Measurements from ENCODE around the gene BABAM2.
"Not testable (repeated sequence)": the region's sequence is repeated elsewhere in the genome, so short reads cannot be mapped to it uniquely, and the experiment has no call there.

The BABAM2 gene

GRCh38 chr2:28108143-28108542 is 217.6 kb downstream of the BABAM2 start:
- no peak for DNase-seq

- DNase-seq = not testable (repeated sequence)
These were observed 223.2 kb downstream of the BABAM2 start for GRCh38 chr2:28113771-28114170.

- no peak for DNase-seq
These were observed 226.6 kb downstream of the BABAM2 start for GRCh38 chr2:28117104-28117596.

GRCh38 chr2:28119631-28120030 is 229.1 kb downstream of the BABAM2 start:
- no peak for DNase-seq

DNA sequence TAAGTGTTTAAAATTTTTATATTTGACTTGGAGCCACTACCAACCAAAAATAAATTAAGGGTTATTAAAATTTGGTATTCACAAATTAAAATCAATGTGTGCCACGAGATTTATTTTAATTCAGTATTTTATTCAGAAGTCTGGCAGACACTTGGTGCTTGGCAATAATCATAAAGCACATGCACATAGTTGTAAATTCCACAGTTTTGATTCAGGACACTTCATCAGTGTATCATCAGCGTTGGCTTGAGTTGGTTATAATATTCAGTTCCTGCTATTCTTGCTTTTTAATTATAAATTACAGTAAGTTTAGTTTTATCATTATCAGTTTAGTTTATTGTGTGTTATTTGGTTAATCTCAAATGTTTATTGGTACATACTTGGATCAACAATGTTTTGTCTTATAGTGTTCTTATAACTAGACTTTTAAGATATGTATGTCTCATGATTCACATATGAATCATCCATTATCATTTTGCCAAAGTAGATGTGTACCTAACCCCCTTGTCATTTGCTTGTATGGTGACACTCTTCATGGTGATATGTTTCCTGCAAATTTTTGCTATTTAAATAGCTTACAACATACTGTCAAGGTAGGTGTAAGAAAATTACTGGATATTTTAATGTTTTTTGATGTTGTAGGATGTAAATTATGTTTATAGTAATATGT is 237.9 kb downstream of the BABAM2 start:
- no peak for DNase-seq

GRCh38 chr2:28129955-28130695 is 239.6 kb downstream of the BABAM2 start:
- no peak for DNase-seq

- DNase-seq = no peak
These were observed 243.2 kb downstream of the BABAM2 start for GRCh38 chr2:28133778-28134177.

- peak in 1 of 56 donors; percentile 22 for DNase-seq
These were observed 243.8 kb downstream of the BABAM2 start for GRCh38 chr2:28134262-28134812.

DNA sequence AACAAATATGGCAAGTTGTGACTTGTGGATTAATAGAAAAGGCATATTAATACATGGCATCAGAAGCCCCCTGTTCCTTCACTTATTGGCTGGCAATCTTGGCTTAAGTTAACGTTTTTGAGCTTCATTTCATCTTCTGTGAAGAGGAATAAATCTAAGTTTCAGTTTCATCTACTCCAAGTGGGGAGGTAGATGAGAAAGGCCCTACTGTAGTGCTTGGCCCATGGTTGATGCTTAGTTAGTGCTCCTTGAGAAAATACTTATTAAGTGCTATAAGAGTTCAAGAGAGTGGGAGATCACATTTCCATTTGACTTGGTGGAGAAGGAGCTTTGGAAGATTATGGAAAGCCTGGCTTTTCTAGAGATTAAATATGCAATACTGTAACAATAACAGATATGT is 244.3 kb downstream of the BABAM2 start:
- no peak for DNase-seq

DNA sequence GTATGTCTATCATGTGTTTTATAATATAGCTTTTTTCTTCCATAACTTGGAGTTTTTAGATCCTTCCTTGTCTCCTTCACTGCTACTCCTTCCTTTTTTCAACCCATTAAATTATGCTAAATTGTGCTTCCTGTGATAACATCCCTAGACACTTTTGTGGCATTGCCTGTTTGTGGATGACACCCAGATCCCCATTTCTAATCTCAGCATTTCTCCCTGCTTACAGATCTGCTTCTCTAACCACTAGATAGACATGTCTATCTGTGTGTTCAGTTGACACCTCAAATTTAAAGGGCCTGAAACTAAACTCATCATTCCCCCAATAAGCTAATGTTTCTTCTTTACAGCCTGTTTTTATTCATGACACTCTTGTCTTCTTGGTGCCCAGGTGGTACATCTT is 244.8 kb downstream of the BABAM2 start:
- no peak for DNase-seq

- no peak for DNase-seq
These were observed 245.3 kb downstream of the BABAM2 start for GRCh38 chr2:28135799-28136198.

DNA sequence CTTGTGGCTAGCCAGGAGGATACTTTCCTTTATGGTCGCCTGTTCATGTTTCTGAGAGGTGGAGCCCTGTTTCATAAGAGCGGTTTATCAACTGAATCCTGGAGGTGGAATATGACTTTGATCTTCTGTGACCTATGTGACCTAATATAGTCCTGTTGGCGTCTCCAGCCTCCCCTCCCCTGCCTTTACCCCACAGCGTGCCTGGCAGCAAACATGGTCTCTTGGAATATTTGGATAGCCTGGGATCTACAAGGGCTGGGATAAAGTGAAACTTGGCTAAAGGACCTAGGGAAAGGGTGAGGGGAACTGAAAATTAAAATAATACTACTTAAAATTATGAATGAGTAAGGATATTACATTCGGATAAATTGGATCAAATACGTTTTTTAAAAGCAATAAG is 246.0 kb downstream of the BABAM2 start:
- no peak for DNase-seq

GRCh38 chr2:28137221-28137620 is 246.7 kb downstream of the BABAM2 start:
- no peak for DNase-seq

GRCh38 chr2:28142386-28142785 is 251.9 kb downstream of the BABAM2 start:
- DNase-seq = no peak

DNA sequence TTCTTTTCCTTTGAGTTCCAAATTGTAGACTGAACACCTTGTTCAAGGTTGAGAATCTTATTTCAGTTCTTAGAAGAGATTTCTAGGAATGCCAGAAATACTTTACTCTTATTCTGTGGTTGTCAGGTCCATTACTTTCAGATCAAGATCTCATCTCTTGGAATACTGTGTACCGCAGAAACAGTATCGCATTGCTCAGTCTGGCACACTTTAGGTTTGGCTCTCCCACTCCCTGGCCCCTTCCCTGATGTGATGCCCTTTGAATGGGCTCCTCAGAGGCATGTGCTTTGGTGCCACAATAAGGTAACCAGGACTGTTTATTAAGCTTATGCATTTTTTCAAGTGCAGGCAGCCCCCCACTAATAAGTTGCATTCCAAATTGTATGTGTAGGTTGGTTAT is 257.5 kb downstream of the BABAM2 start:
- peak in 1 of 56 donors; percentile 45 for DNase-seq

DNA sequence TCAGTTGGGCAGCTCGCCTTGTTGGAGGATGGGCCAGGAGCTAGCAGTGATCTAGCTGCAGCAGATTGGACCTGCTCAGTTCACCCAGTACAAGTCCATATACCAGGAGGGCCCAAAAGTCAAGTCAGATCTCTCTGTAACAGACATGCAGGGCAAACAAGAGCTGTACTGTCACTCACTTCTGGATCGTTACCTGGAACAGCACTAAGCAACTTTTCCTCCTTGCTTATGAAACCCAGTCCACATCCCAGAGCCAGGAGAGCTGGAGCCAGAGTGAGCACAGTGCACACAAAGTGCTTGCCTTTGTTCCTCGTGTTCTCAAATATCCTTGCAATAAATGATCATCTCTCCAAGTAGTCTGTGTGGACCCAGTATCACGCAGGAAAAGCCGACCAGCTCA is 258.0 kb downstream of the BABAM2 start:
- peak in 1 of 56 donors; percentile 17 for DNase-seq

DNA sequence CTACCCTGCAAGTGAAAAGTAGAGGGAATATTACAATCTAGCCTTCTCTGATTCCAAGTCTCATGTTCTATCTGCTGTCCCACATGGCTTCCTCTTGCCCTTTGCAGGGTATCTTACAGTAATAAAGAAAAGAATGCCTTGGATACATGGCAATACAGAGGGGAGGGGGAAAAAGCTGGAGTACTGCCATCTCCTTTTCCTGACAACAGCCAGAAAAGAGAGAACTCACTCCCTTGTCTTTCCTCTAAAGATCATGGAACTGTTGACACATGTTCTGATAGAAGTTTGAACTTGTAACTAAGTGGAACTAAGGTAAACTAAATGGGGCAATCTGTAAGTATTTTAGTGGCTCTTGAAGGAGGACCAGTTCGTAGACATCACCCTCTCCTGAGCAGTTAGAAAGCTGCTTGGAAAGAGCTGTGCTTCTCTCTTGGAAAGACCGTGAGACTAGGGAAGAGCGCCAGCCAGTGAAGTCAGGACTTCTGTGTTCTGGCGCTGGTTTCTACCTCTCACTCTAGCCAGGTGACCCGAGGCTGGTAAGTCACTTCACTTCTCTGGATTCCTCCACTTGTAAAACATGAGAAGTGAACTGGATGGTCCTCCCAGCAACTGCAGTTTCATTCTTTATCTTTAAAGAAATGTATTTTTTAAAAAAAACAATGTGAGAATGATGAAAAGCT is 259.8 kb downstream of the BABAM2 start:
- no peak for DNase-seq

DNA sequence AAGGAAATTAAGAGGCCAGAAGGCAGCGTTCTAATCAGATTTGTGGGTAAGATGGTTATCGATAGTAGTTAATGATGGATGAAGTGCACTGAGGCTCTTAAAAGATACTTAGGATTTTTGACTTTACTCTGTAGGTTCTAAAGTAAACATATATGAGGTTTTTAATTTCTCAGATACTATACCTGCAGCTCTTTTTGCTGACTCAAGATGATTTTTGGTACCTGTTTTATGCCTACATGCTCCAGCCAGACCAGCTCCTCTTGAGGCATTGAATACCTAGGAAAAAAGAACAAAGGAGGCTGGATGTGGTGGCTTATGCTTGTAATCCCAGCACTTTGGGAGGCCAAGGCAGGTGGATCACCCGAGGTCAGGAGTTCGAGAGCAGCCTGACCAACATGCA is 260.5 kb downstream of the BABAM2 start:
- DNase-seq = no peak

- no peak for DNase-seq
These were observed 262.2 kb downstream of the BABAM2 start for GRCh38 chr2:28152585-28153280.

- no peak for DNase-seq
These were observed 263.3 kb downstream of the BABAM2 start for GRCh38 chr2:28153851-28154250.

DNA sequence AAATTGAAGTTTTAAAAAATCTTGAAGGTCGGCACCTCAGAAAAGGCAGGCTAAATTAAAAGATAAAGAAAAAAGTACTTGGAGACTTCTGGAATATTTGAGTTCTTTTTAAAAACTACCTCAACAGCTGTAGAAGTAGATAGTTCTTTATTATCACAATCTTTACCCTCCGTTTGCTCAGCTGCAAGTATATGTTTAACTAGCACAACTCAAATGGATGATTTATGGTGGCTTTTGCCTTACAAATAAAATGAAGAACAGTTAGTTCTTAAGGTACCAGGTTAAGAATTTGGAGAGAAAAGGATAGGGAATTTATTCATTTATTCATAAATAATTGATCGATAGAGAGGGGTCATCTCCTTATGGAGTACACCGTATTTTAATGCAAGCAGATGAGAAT is 264.6 kb downstream of the BABAM2 start:
- no peak for DNase-seq

All from amygdala (tissue), 56 donors.